HCT116 (cell line): Measurements from ENCODE around the gene PRRX1. TPM values are rescaled to one million over a fixed set of nuclear protein-coding genes. Genes with fewer than 3 reads are reported as not detected.

Experiments used
- ATAC-seq: fragments of 200-7000 bp; cut with Tn5 transposase; 2 replicates; pipeline ENCODE4 v1.9.1; 2020; ENCODE audit warnings: mild to moderate bottlenecking, moderate library complexity
- BruUV-seq: library from RNA; stranded (reverse); fragments of 400-500 nt; replicated peaks from 2 replicates; lab custom pipeline; 2021; lab: Mats Ljungman, UMichigan
- CTCF ChIA-PET: fragments of 300-600 bp; sonication (Branson Sonifier 250); formaldehyde crosslinking; loops from one replicate; lab custom pipeline; 2021; ENCODE audit warnings: antibody characterized with exemption; lab: Charles Lee
- POLR2A ChIA-PET: fragments of 300-600, 350-600 bp; sonication (Branson Sonifier 250); formaldehyde crosslinking; loops from one replicate; lab custom pipeline; 2021; ENCODE audit warnings: antibody characterized with exemption; lab: Charles Lee
- RAD21 ChIA-PET, 2 experiments: fragments of 300-600 bp; sonication (Branson Sonifier 250); formaldehyde crosslinking; loops; one replicate each; lab custom pipeline; 2023; ENCODE audit warnings: low total read pairs in 2 of 2; ENCODE audit not compliant: uncharacterized antibody in 2 of 2, unreplicated experiment in 2 of 2, low non-redundant PET in 1 of 2; lab: Charles Lee
- DNase-seq: peaks from one replicate; pipeline ENCODE4 v3.0.0-alpha.2; 2010; ENCODE audit warnings: low read depth, low spot score
- H2AFZ ChIP-seq: fragments of 200-600 bp; shearing (Covaris generic), sonication (generic); 2 replicates; pipeline ENCODE4 v1.6.1; 2017; ENCODE audit warnings: low read depth, mixed run types, mixed read lengths, antibody characterized with exemption, low read length; ENCODE audit not compliant: poor library complexity, severe bottlenecking
- H3K27ac ChIP-seq: 2 replicates; pipeline ENCODE4 v1.5.1; 2012; ENCODE audit warnings: low read depth, low read length
- H3K27me3 ChIP-seq: fragments of 200-600 bp; sonication (generic); 2 replicates; pipeline ENCODE4 v1.6.1; 2016; ENCODE audit warnings: mixed run types, low read length, mixed read lengths; ENCODE audit not compliant: insufficient read depth
- H3K36me3 ChIP-seq, 2 experiments: fragments of 200-500 bp in 1 of 2; fragments of 200-600 bp in 1 of 2; sonication (Bioruptor generic) in 1 of 2; sonication (generic) in 1 of 2; 2 replicates each; pipeline versions ENCODE4 v1.5.1 to v1.6.1; 2014 to 2016; ENCODE audit warnings: low read length in 2 of 2, inconsistent platforms in 1 of 2, mixed read lengths in 1 of 2, mixed run types in 1 of 2; ENCODE audit not compliant: insufficient read depth in 2 of 2, control insufficient read depth in 1 of 2
- H3K4me1 ChIP-seq, 2 experiments: fragments of 200-600 bp in 1 of 2; sonication (generic) in 1 of 2; 2 replicates each; pipeline versions ENCODE4 v1.5.1 to v1.6.1; 2012 to 2017; ENCODE audit warnings: low read length in 2 of 2, inconsistent platforms in 1 of 2, mild to moderate bottlenecking in 1 of 2, mixed read lengths in 1 of 2, mixed run types in 1 of 2, moderate library complexity in 1 of 2; ENCODE audit not compliant: insufficient read depth in 2 of 2, control insufficient read depth in 1 of 2
- H3K4me2 ChIP-seq: fragments of 200-600 bp; sonication (generic); 2 replicates; pipeline ENCODE4 v1.6.1; 2017; ENCODE audit warnings: mixed run types, low read length, mixed read lengths
- H3K4me3 ChIP-seq, 2 experiments: fragments of 200-600 bp in 1 of 2; sonication (generic) in 1 of 2; replicated peaks in 1 of 2; 2 replicates each; pipeline ENCODE4 v1.5.1; 2011 to 2016; ENCODE audit warnings: low read length in 2 of 2, control low read depth in 1 of 2, low read depth in 1 of 2, mild to moderate bottlenecking in 1 of 2, mixed read lengths in 1 of 2, mixed run types in 1 of 2
- H3K79me2 ChIP-seq: fragments of 200-600 bp; sonication (generic); 2 replicates; pipeline ENCODE4 v1.6.1; 2017; ENCODE audit warnings: mild to moderate bottlenecking, mixed run types, low read length, moderate library complexity, mixed read lengths; ENCODE audit not compliant: insufficient read depth
- H3K9ac ChIP-seq: fragments of 200-600 bp; sonication (generic); 2 replicates; pipeline ENCODE4 v1.6.1; 2016; ENCODE audit warnings: low read length, mixed read lengths
- H3K9me2 ChIP-seq: fragments of 200-600 bp; sonication (generic), shearing (Covaris generic); 2 replicates; pipeline ENCODE4 v1.6.1; 2017; ENCODE audit warnings: mixed run types, mild to moderate bottlenecking, moderate library complexity; ENCODE audit not compliant: insufficient read depth
- H3K9me3 ChIP-seq, 2 experiments: fragments of 200-500 bp in 1 of 2; fragments of 200-600 bp in 1 of 2; sonication (Bioruptor generic) in 1 of 2; sonication (generic) in 1 of 2; 2 replicates each; pipeline ENCODE4 v1.6.1; 2014 to 2017; ENCODE audit warnings: low read length in 2 of 2, mixed read lengths in 2 of 2, inconsistent platforms in 1 of 2, low read depth in 1 of 2, mild to moderate bottlenecking in 1 of 2, mixed run types in 1 of 2, moderate library complexity in 1 of 2; ENCODE audit not compliant: control insufficient read depth in 1 of 2, insufficient read depth in 1 of 2
- H4K20me1 ChIP-seq: fragments of 200-600 bp; sonication (generic), shearing (Covaris generic); 2 replicates; pipeline ENCODE4 v1.6.1; 2017; ENCODE audit warnings: mixed run types, mild to moderate bottlenecking, moderate library complexity; ENCODE audit not compliant: insufficient read depth
- CBX3 ChIP-seq: IDR thresholded peaks from 2 replicates; pipeline ENCODE4 v1.6.1; 2012; ENCODE audit warnings: low read depth
- CEBPB ChIP-seq: IDR thresholded peaks from 2 replicates; pipeline ENCODE4 v1.6.1; 2012; ENCODE audit warnings: low read depth
- CTCF ChIP-seq, 3 experiments: fragments of 200-600 bp in 1 of 3; sonication (generic) in 1 of 3; IDR thresholded peaks in 2 of 3; conservative IDR thresholded peaks in 1 of 3; 2 replicates each; pipeline ENCODE4 v1.5.1; 2012 to 2017; ENCODE audit warnings: low read depth in 2 of 3, low read length in 2 of 3, antibody characterized with exemption in 1 of 3, borderline replicate concordance in 1 of 3, control low read depth in 1 of 3, mild to moderate bottlenecking in 1 of 3, mixed read lengths in 1 of 3, mixed run types in 1 of 3, moderate library complexity in 1 of 3; ENCODE audit not compliant: insufficient read depth in 1 of 3
- EGR1 ChIP-seq: IDR thresholded peaks from 2 replicates; pipeline ENCODE4 v1.6.1; 2012; ENCODE audit warnings: low read depth
- ELF1 ChIP-seq: IDR thresholded peaks from 2 replicates; pipeline ENCODE4 v1.6.1; 2012; ENCODE audit warnings: low read depth, borderline replicate concordance
- EZH2 ChIP-seq: fragments of 200-600 bp; sonication (generic); IDR thresholded peaks from 2 replicates; pipeline ENCODE4 v1.6.1; 2017; ENCODE audit warnings: antibody characterized with exemption, mixed run types
- EZH2phosphoT487 ChIP-seq: fragments of 200-600 bp; IDR thresholded peaks from 2 replicates; pipeline ENCODE4 v1.6.1; 2018; ENCODE audit warnings: antibody characterized with exemption, borderline replicate concordance
- FOSL1 ChIP-seq: IDR thresholded peaks from 2 replicates; pipeline ENCODE4 v1.6.1; 2012; ENCODE audit warnings: low read depth
- MAX ChIP-seq: IDR thresholded peaks from 2 replicates; pipeline ENCODE4 v1.6.1; 2012
- POLR2A ChIP-seq: IDR thresholded peaks from 2 replicates; pipeline ENCODE4 v1.7.0; 2011; ENCODE audit warnings: borderline replicate concordance; ENCODE audit not compliant: insufficient read depth, insufficient read length; ENCODE audit errors: extremely low read depth
- REST ChIP-seq: IDR thresholded peaks from 2 replicates; pipeline ENCODE4 v1.6.1; 2012; ENCODE audit warnings: low read depth
- SIN3A ChIP-seq: IDR thresholded peaks from 2 replicates; pipeline ENCODE4 v1.6.1; 2012; ENCODE audit warnings: low read depth
- SP1 ChIP-seq: IDR thresholded peaks from 2 replicates; pipeline ENCODE4 v1.6.1; 2012; ENCODE audit warnings: low read depth
- SRF ChIP-seq: IDR thresholded peaks from 2 replicates; pipeline ENCODE4 v1.6.1; 2012; ENCODE audit warnings: low read depth
- TCF7L2 ChIP-seq: IDR thresholded peaks from 2 replicates; pipeline ENCODE4 v1.7.0; 2011; ENCODE audit warnings: borderline replicate concordance, inconsistent platforms; ENCODE audit not compliant: insufficient read depth, insufficient read length; ENCODE audit errors: extremely low read depth
- YY1 ChIP-seq: IDR thresholded peaks from 2 replicates; pipeline ENCODE4 v1.6.1; 2011; ENCODE audit warnings: low read length, low read depth, moderate library complexity, mild to moderate bottlenecking; ENCODE audit not compliant: insufficient replicate concordance; ENCODE audit errors: extremely low read depth
- ZBTB33 ChIP-seq: IDR thresholded peaks from 2 replicates; pipeline ENCODE4 v1.6.1; 2011; ENCODE audit warnings: mild to moderate bottlenecking, low read length, moderate library complexity; ENCODE audit not compliant: insufficient replicate concordance; ENCODE audit errors: extremely low read depth
- ZFX ChIP-seq: fragments of 450-650 bp; IDR thresholded peaks from 2 replicates; pipeline ENCODE4 v1.6.1; 2017
- ZNF274 ChIP-seq: fragments of 200-500 bp; sonication (Bioruptor generic); IDR thresholded peaks from 2 replicates; pipeline ENCODE4 v1.6.1; 2014; ENCODE audit warnings: mild to moderate bottlenecking, low read depth, low read length, inconsistent platforms
- intact Hi-C: fragments of 100-400 bp; cut with micrococcal nuclease; formaldehyde crosslinking; loops from 2 replicates; pipeline ENCODE4 v1.10.0; 2022
- total RNA-seq: library from RNA; stranded (reverse); gene quantifications from one replicate; pipeline ENCODE4 v1.2.1, GENCODE V29; 2021; ENCODE audit not compliant: unreplicated experiment

The PRRX1 gene
- total RNA-seq, 1 experiment from 2014 or later: 0.37 TPM

- no peaks in the 10 kb centered on the region for H3K4me1 ChIP-seq
- DNase-seq (no peak), ATAC-seq (no peak)
- H3K27ac ChIP-seq: no peak overlapping the region
- no peak overlapping the region for H3K9ac ChIP-seq
- RAD21 ChIA-PET: no interaction called here
- H3K4me3 ChIP-seq: no peak overlapping the region
- no peaks in the 10 kb centered on the region for H3K27me3 ChIP-seq
- intact Hi-C loops: no loop called here
- POLR2A ChIA-PET: no interaction called here
- no TSS peak for BruUV-seq
- no peaks in the 10 kb centered on the region for H4K20me1 ChIP-seq
- H2AFZ ChIP-seq: no peak overlapping the region
- H3K79me2 ChIP-seq: no peaks in the 10 kb centered on the region
- H3K4me2 ChIP-seq: no peak overlapping the region
- no peaks in the 10 kb centered on the region for H3K36me3 ChIP-seq
- no peaks in the 10 kb centered on the region for H3K9me3 ChIP-seq
- CTCF ChIA-PET: no interaction called here
- TF ChIP-seq CEBPB (no peak), ZBTB33 (no peak), YY1 (no peak), SIN3A (no peak), SRF (no peak), ZFX (no peak), CBX3 (no peak), REST (no peak), EZH2phosphoT487 (no peak), EGR1 (no peak), EZH2 (no peak), POLR2A (no peak), MAX (no peak), CTCF (IDR thresholded peaks at IDR 0.05 in 2 of 3, conservative IDR thresholded peaks at IDR 0.05 in 1 of 3; ENCODE audit: borderline replicate concordance in 1 of 3, insufficient read depth in 1 of 3, low read depth in 2 of 3, low read length in 2 of 3) (no peak), TCF7L2 (no peak), FOSL1 (no peak), ZNF274 (no peak), SP1 (no peak), ELF1 (no peak)
- TF ChIP-seq, all 23 proteins: peak for 0
- H3K9me2 ChIP-seq: no peaks in the 10 kb centered on the region
These were observed 4.4 kb upstream of the PRRX1 start for GRCh38 chr1:170659399-170660035.
